Uterus (tissue), 2 donors: Measurements from ENCODE around the gene C4A.
"Not testable (repeated sequence)": the region's sequence is repeated elsewhere in the genome, so short reads cannot be mapped to it uniquely, and the experiment has no call there.

ENCODE experiments used
- CTCF ChIP-seq, 4 experiments: fragments of 200-600 bp in 2 of 4; fragments of 450-650 bp in 2 of 4; sonication (generic) in 2 of 4; IDR thresholded peaks; one replicate each; pipeline ENCODE4 v1.5.1; 2016 to 2019; ENCODE audit warnings: antibody characterized with exemption in 4 of 4, mild to moderate bottlenecking in 2 of 4, moderate library complexity in 1 of 4
- POLR2A ChIP-seq, 2 donors: fragments of 450-650 bp; IDR thresholded peaks; one replicate each; pipeline ENCODE4 v1.6.1; 2016; ENCODE audit warnings: antibody characterized with exemption in 2 of 2, mild to moderate bottlenecking in 1 of 2, moderate library complexity in 1 of 2

GRCh38 chr6:32004864-32005537 lies 23.1 kb downstream of the C4A start:
- TF ChIP-seq POLR2A, CTCF (IDR thresholded peaks at IDR 0.05): not testable (repeated sequence)
